ENCODE measurements around the gene SDHAF3.

SDHAF3 gene

DNA sequence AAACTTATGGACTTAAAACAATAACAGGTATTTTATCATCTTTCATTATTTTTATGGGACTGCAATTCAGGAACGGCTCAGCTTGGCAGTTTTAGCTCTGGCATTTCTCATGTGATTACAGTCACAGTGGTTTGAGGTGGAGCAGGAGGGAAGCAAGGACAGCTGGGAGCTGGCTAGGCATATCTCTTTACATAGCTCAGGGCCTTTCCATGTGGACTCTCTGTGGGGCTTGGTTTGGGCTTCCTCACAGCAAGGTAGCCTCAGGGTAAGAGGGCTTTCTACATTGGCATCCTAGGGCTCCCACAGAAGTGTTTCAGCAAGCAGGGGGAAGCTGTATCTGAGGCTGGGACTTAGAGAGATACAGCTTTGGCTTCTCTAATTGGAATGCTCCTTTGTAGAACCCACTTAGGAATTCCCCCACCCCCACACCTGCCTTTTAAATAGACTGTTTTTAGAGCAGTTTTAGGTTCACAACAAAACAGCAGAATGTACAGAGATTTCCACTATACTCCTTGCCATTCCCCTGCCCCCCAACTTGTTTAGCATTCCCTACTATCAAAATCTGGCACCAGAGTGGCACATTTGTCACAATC is 26.6 kb upstream of the SDHAF3 start:
- H3K36me3 ChIP-seq (ENCODE audit: control insufficient read depth in 1 of 2, insufficient read depth in 2 of 2, low read length in 2 of 2): no peaks in the 10 kb centered on the region
- H3K9me3 ChIP-seq (ENCODE audit: insufficient read depth, low read depth, low read length): no peaks in the 10 kb centered on the region
- H3K14ac ChIP-seq (ENCODE audit: low read length): no peak overlapping the region
- no CpG with 5 or more reads among the region's 1 CpG for WGBS (ENCODE audit: extremely low coverage, insufficient coverage, insufficient read length)
- no peak overlapping the region for H3K4me3 ChIP-seq (ENCODE audit: low read depth, low read length)
- no peaks in the 10 kb centered on the region for H3K27me3 ChIP-seq (ENCODE audit: insufficient read depth, low read length)
- H3K4me1 ChIP-seq (ENCODE audit: control insufficient read depth in 1 of 2, insufficient read depth in 2 of 2, low read length in 2 of 2): no peaks in the 10 kb centered on the region
- H4K8ac ChIP-seq (ENCODE audit: low read depth, low read length): no peak overlapping the region
- H3K4ac ChIP-seq (ENCODE audit: low read depth, low read length): no peak overlapping the region
- no peak overlapping the region for H4K12ac ChIP-seq (ENCODE audit: low read depth, low read length)
- no peaks in the 10 kb centered on the region for H3K79me1 ChIP-seq (ENCODE audit: low read length)
- no peak overlapping the region for H3K9ac ChIP-seq (ENCODE audit: low read length)
- no peak overlapping the region for H4K91ac ChIP-seq (ENCODE audit: low read depth, low read length)
- no peak overlapping the region for H2AFZ ChIP-seq (ENCODE audit: insufficient read depth, low read length, poor library complexity)
- H3K27ac ChIP-seq (ENCODE audit: low read depth, low read length): no peak overlapping the region
- no peak overlapping the region for H3K23ac ChIP-seq (ENCODE audit: low read length)
- H2BK12ac ChIP-seq (ENCODE audit: low read length): no peak overlapping the region
- no peak overlapping the region for H2BK120ac ChIP-seq (ENCODE audit: insufficient read depth, low read length, poor library complexity)
- H3K4me2 ChIP-seq (ENCODE audit: low read length): no peak overlapping the region
- no peak overlapping the region for H3K18ac ChIP-seq (ENCODE audit: low read length)
- H2BK5ac ChIP-seq (ENCODE audit: low read depth, low read length, poor library complexity): no peak overlapping the region
- H2AK5ac ChIP-seq (ENCODE audit: low read length): no peak overlapping the region
- H3K79me2 ChIP-seq (ENCODE audit: control insufficient read depth, insufficient read depth, low read length, poor library complexity): no peaks in the 10 kb centered on the region
- DNase-seq: no peak

DNA sequence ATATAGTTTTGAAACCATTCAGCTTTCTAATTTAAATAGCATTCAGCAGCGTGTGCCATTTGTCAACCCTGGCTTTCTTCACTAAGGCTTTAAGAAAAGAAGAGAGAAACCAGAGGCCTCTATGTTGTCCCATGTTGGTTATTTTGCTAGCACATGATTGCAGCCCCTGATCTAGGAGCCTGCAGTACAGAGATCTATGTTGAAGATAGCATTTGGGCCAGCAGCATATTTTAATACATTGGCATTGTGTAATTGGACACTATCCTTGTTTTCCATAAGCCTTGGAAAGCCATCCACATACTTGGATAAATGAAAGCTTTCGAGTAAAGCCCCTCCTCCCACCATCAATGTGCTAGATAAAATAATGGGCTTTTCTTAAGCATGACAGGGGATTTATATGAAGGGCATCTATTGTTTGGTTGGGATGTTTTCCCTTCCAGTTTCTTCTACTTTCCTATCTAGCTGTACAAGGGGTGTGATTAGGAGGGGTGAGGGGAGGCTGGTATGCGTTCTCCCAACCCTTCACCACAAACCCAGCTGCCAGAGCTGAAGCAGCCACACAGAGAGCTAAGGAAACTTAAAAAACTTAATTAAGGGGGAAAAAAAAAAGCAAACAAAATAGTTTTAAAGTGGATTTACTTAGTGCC is 23.1 kb upstream of the SDHAF3 start:
- Histone ChIP-seq H3K23ac (ENCODE audit: low read length) (no peak overlapping the region), H3K27ac (ENCODE audit: low read depth, low read length) (no peak overlapping the region), H2AK5ac (ENCODE audit: low read length) (no peak overlapping the region), H3K4ac (ENCODE audit: low read depth, low read length) (no peak overlapping the region), H3K14ac (ENCODE audit: low read length) (no peak overlapping the region), H3K18ac (ENCODE audit: low read length) (no peak overlapping the region), H3K4me3 (ENCODE audit: low read depth, low read length) (no peak overlapping the region), H4K91ac (ENCODE audit: low read depth, low read length) (no peak overlapping the region), H2BK5ac (ENCODE audit: low read depth, low read length, poor library complexity) (no peak overlapping the region), H3K36me3 (ENCODE audit: control insufficient read depth in 1 of 2, insufficient read depth in 2 of 2, low read length in 2 of 2) (no peaks in the 10 kb centered on the region), H3K4me2 (ENCODE audit: low read length) (no peak overlapping the region), H3K79me1 (ENCODE audit: low read length) (no peaks in the 10 kb centered on the region), H4K8ac (ENCODE audit: low read depth, low read length) (no peak overlapping the region), H2BK120ac (ENCODE audit: insufficient read depth, low read length, poor library complexity) (no peak overlapping the region), H3K79me2 (ENCODE audit: control insufficient read depth, insufficient read depth, low read length, poor library complexity) (no peaks in the 10 kb centered on the region), H3K27me3 (ENCODE audit: insufficient read depth, low read length) (no peaks in the 10 kb centered on the region), H2AFZ (ENCODE audit: insufficient read depth, low read length, poor library complexity) (no peak overlapping the region), H3K9me3 (ENCODE audit: insufficient read depth, low read depth, low read length) (no peaks in the 10 kb centered on the region), H4K12ac (ENCODE audit: low read depth, low read length) (no peak overlapping the region), H2BK12ac (ENCODE audit: low read length) (no peak overlapping the region), H3K4me1 (ENCODE audit: control insufficient read depth in 1 of 2, insufficient read depth in 2 of 2, low read length in 2 of 2) (no peaks in the 10 kb centered on the region), H3K9ac (ENCODE audit: low read length) (no peak overlapping the region)
- WGBS (ENCODE audit: extremely low coverage, insufficient coverage, insufficient read length): no CpG with 5 or more reads among the region's 3 CpGs
- DNase-seq: no peak

DNA sequence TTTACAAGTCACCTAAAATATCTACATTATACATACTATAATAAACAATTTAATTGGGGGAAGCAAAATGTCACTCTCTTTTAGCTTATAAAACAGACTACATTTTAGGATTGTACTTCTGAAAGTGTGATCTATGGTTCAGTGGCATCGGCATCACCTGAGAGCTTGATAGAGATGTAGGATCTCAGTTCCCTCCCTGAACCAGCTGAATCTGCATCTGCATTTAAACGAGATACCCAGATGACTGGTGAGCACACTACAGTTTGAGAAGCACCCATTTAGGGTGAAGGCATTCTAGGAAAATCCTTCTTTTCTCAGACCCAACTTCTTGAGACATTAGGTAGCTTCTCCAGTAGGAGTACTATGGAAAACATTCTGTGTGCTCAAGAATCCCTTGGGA is 21.5 kb upstream of the SDHAF3 start:
- no peak overlapping the region for H4K12ac ChIP-seq (ENCODE audit: low read depth, low read length)
- H3K4me3 ChIP-seq (ENCODE audit: low read depth, low read length): no peak overlapping the region
- no peak overlapping the region for H2BK120ac ChIP-seq (ENCODE audit: insufficient read depth, low read length, poor library complexity)
- H3K4ac ChIP-seq (ENCODE audit: low read depth, low read length): no peak overlapping the region
- WGBS (ENCODE audit: extremely low coverage, insufficient coverage, insufficient read length): no CpG with 5 or more reads among the region's 2 CpGs
- H2AK5ac ChIP-seq (ENCODE audit: low read length): no peak overlapping the region
- H3K9me3 ChIP-seq (ENCODE audit: insufficient read depth, low read depth, low read length): no peaks in the 10 kb centered on the region
- H3K27me3 ChIP-seq (ENCODE audit: insufficient read depth, low read length): no peaks in the 10 kb centered on the region
- no peak overlapping the region for H3K27ac ChIP-seq (ENCODE audit: low read depth, low read length)
- H4K91ac ChIP-seq (ENCODE audit: low read depth, low read length): no peak overlapping the region
- no peaks in the 10 kb centered on the region for H3K79me2 ChIP-seq (ENCODE audit: control insufficient read depth, insufficient read depth, low read length, poor library complexity)
- H3K18ac ChIP-seq (ENCODE audit: low read length): no peak overlapping the region
- no peak overlapping the region for H3K9ac ChIP-seq (ENCODE audit: low read length)
- H4K8ac ChIP-seq (ENCODE audit: low read depth, low read length): no peak overlapping the region
- no peak overlapping the region for H3K14ac ChIP-seq (ENCODE audit: low read length)
- no peak overlapping the region for H2BK5ac ChIP-seq (ENCODE audit: low read depth, low read length, poor library complexity)
- no peak overlapping the region for H3K4me2 ChIP-seq (ENCODE audit: low read length)
- H2BK12ac ChIP-seq (ENCODE audit: low read length): no peak overlapping the region
- DNase-seq: no peak
- no peak overlapping the region for H3K23ac ChIP-seq (ENCODE audit: low read length)
- H3K79me1 ChIP-seq (ENCODE audit: low read length): no peaks in the 10 kb centered on the region
- H3K36me3 ChIP-seq (ENCODE audit: control insufficient read depth in 1 of 2, insufficient read depth in 2 of 2, low read length in 2 of 2): no peaks in the 10 kb centered on the region
- no peak overlapping the region for H2AFZ ChIP-seq (ENCODE audit: insufficient read depth, low read length, poor library complexity)
- no peaks in the 10 kb centered on the region for H3K4me1 ChIP-seq (ENCODE audit: control insufficient read depth in 1 of 2, insufficient read depth in 2 of 2, low read length in 2 of 2)

- Histone ChIP-seq H4K8ac (ENCODE audit: low read depth, low read length) (no peak overlapping the region), H2BK120ac (ENCODE audit: insufficient read depth, low read length, poor library complexity) (no peak overlapping the region), H2BK12ac (ENCODE audit: low read length) (no peak overlapping the region), H3K9me3 (ENCODE audit: insufficient read depth, low read depth, low read length) (no peaks in the 10 kb centered on the region), H3K4me2 (ENCODE audit: low read length) (no peak overlapping the region), H3K18ac (ENCODE audit: low read length) (no peak overlapping the region), H3K23ac (ENCODE audit: low read length) (no peak overlapping the region), H3K4me3 (ENCODE audit: low read depth, low read length) (no peak overlapping the region), H3K9ac (ENCODE audit: low read length) (no peak overlapping the region), H2AK5ac (ENCODE audit: low read length) (no peak overlapping the region), H3K79me2 (ENCODE audit: control insufficient read depth, insufficient read depth, low read length, poor library complexity) (no peaks in the 10 kb centered on the region), H3K4me1 (ENCODE audit: control insufficient read depth in 1 of 2, insufficient read depth in 2 of 2, low read length in 2 of 2) (no peaks in the 10 kb centered on the region), H3K36me3 (ENCODE audit: control insufficient read depth in 1 of 2, insufficient read depth in 2 of 2, low read length in 2 of 2) (no peaks in the 10 kb centered on the region), H4K91ac (ENCODE audit: low read depth, low read length) (no peak overlapping the region), H3K27ac (ENCODE audit: low read depth, low read length) (no peak overlapping the region), H2AFZ (ENCODE audit: insufficient read depth, low read length, poor library complexity) (no peak overlapping the region), H3K27me3 (ENCODE audit: insufficient read depth, low read length) (no peaks in the 10 kb centered on the region), H4K12ac (ENCODE audit: low read depth, low read length) (no peak overlapping the region), H3K4ac (ENCODE audit: low read depth, low read length) (no peak overlapping the region), H2BK5ac (ENCODE audit: low read depth, low read length, poor library complexity) (no peak overlapping the region), H3K79me1 (ENCODE audit: low read length) (no peaks in the 10 kb centered on the region), H3K14ac (ENCODE audit: low read length) (no peak overlapping the region)
- DNase-seq: no peak
- WGBS (ENCODE audit: extremely low coverage, insufficient coverage, insufficient read length): no CpG with 5 or more reads among the region's 4 CpGs
Measured at GRCh38 chr7:97096661-97097060, 20.8 kb upstream of the SDHAF3 start.

All from trophoblast cell (in vitro differentiated cells and primary cell).